ENCODE measurements around the gene CLCNKB. TPM values are rescaled to one million over a fixed set of nuclear protein-coding genes. Genes with fewer than 3 reads are reported as not detected.

Gene CLCNKB
- total RNA-seq, 1 donor from 2014 or later, result 0.30 TPM

GRCh38 chr1:16083486-16083885 is 39.9 kb downstream of the CLCNKB start:
- no peak overlapping the region for H3K27ac Mint-ChIP-seq (ENCODE audit: unreplicated experiment)
- no peak for TF ChIP-seq CTCF (conservative IDR thresholded peaks at IDR 0.05)
- H3K27me3 Mint-ChIP-seq (ENCODE audit: low read depth), result peaks cover 3% of the 10 kb centered on the region
- no peak for DNase-seq (ENCODE audit: low read depth, low spot score)
- H3K36me3 Mint-ChIP-seq (ENCODE audit: low read depth), result no peaks in the 10 kb centered on the region
- peaks cover 6% of the 10 kb centered on the region for H3K4me1 Mint-ChIP-seq
- no peak overlapping the region for H3K4me3 Mint-ChIP-seq
- H3K9me3 Mint-ChIP-seq, result no peaks in the 10 kb centered on the region

DNA sequence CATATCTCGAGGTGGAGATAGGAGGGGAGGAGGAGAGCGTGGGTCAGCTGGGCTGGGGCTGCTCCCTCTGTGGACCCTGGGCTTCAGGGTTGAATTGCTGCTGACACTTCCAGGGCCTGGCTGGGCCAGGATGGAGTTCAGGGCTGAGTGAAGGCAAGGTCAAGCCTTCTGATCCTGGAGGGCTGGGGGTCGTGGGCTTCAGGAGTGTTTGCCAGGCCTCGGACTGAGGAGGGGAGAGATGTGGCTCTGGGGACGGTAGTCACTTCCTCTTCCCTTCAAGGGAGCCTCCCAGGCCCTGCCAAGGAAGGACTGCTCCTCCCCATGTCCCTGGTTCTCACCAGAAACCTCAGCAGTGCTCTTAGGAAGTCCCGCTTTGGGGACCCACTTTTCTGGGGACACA is 41.9 kb downstream of the CLCNKB start:
- H3K27ac Mint-ChIP-seq (ENCODE audit: unreplicated experiment), result no peak overlapping the region
- H3K36me3 Mint-ChIP-seq (ENCODE audit: low read depth), result no peaks in the 10 kb centered on the region
- no peak for TF ChIP-seq CTCF (conservative IDR thresholded peaks at IDR 0.05)
- H3K27me3 Mint-ChIP-seq (ENCODE audit: low read depth), result no peaks in the 10 kb centered on the region
- no peaks in the 10 kb centered on the region for H3K9me3 Mint-ChIP-seq
- DNase-seq (ENCODE audit: low read depth, low spot score), result no peak
- no peak overlapping the region for H3K4me3 Mint-ChIP-seq
- H3K4me1 Mint-ChIP-seq, result no peaks in the 10 kb centered on the region

- Mint-ChIP-seq H3K36me3 (ENCODE audit: low read depth) (no peaks in the 10 kb centered on the region), H3K27ac (ENCODE audit: unreplicated experiment) (no peak overlapping the region), H3K27me3 (ENCODE audit: low read depth) (no peaks in the 10 kb centered on the region), H3K9me3 (no peaks in the 10 kb centered on the region), H3K4me1 (no peaks in the 10 kb centered on the region), H3K4me3 (no peak overlapping the region)
- no peak for TF ChIP-seq CTCF (conservative IDR thresholded peaks at IDR 0.05)
- no peak for DNase-seq (ENCODE audit: low read depth, low spot score)
These were observed 44.2 kb downstream of the CLCNKB start for GRCh38 chr1:16087733-16088132.

DNA sequence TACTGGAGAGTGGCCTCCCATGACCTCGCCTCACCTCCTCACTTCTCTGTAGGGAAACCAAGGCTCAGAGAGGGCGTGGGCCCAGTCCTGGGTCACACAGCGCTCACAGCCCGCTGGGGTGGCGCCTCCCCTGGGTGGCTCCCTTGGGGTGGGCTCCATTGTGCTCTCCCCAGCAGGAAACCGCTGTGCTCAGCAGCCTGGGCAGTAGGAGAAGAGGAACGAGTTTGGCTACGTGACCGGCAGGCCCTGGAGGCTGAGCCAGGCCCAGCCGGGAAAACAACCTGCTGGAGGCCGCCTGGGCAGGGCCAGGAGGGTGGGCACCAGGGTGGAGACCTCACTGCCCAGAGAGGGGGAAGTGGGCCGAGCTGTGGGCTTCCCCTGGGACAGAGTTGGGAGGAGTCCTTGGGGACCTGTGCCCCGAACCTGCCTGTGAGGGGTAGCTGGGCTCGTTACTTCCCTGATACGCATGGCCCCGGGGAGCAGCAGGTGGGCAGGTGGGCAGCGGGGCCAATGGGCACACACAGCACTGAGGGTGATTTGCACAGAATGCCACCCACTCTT is 44.8 kb downstream of the CLCNKB start:
- Mint-ChIP-seq H3K27ac (ENCODE audit: unreplicated experiment) (no peak overlapping the region), H3K4me3 (no peak overlapping the region), H3K36me3 (ENCODE audit: low read depth) (no peaks in the 10 kb centered on the region), H3K27me3 (ENCODE audit: low read depth) (no peaks in the 10 kb centered on the region), H3K4me1 (no peaks in the 10 kb centered on the region), H3K9me3 (no peaks in the 10 kb centered on the region)
- no peak for TF ChIP-seq CTCF (conservative IDR thresholded peaks at IDR 0.05)
- DNase-seq (ENCODE audit: low read depth, low spot score), result no peak

GRCh38 chr1:16088996-16089395 is 45.4 kb downstream of the CLCNKB start:
- H3K4me1 Mint-ChIP-seq, result peaks cover 5% of the 10 kb centered on the region
- H3K27ac Mint-ChIP-seq (ENCODE audit: unreplicated experiment), result no peak overlapping the region
- H3K4me3 Mint-ChIP-seq, result no peak overlapping the region
- DNase-seq (ENCODE audit: low read depth, low spot score), result no peak
- TF ChIP-seq CTCF (conservative IDR thresholded peaks at IDR 0.05), result no peak
- no peaks in the 10 kb centered on the region for H3K36me3 Mint-ChIP-seq (ENCODE audit: low read depth)
- H3K27me3 Mint-ChIP-seq (ENCODE audit: low read depth), result no peaks in the 10 kb centered on the region
- H3K9me3 Mint-ChIP-seq, result no peaks in the 10 kb centered on the region
